ENCODE data around the gene EPAS1.

EPAS1 gene

GRCh38 chr2:46328291-46328690, 31.1 kb downstream of the EPAS1 start:
- H4K20me1 ChIP-seq (ENCODE audit: insufficient read depth, low read length) = no peaks in the 10 kb centered on the region
- no peak overlapping the region for H3K4me3 ChIP-seq (ENCODE audit: low read length)
- H3K9me2 ChIP-seq (replicated peaks; ENCODE audit: insufficient read depth, low read length) = no peaks in the 10 kb centered on the region
- H3K27me3 ChIP-seq (replicated peaks; ENCODE audit: insufficient read depth, low read length) = no peaks in the 10 kb centered on the region
- H3K4me1 ChIP-seq (ENCODE audit: low read length) = no peaks in the 10 kb centered on the region
- no peaks in the 10 kb centered on the region for H3K9me3 ChIP-seq (replicated peaks; ENCODE audit: insufficient read depth, low read length)
- H3F3A ChIP-seq (ENCODE audit: insufficient read depth, low read length) = no peaks in the 10 kb centered on the region
- no peak overlapping the region for H2AFZ ChIP-seq (ENCODE audit: low read length)
- no peak for DNase-seq
- H3K9ac ChIP-seq (ENCODE audit: low read length) = no peak overlapping the region
- no peak overlapping the region for H3K27ac ChIP-seq (ENCODE audit: low read length)
- H3K36me3 ChIP-seq (replicated peaks; ENCODE audit: insufficient read depth, low read length) = no peaks in the 10 kb centered on the region
- H3K4me2 ChIP-seq (ENCODE audit: low read depth, low read length) = no peak overlapping the region
- H3K79me2 ChIP-seq (ENCODE audit: low read length) = no peaks in the 10 kb centered on the region
- no peak for TF ChIP-seq EZH2 (optimal IDR thresholded peaks at IDR 0.05; ENCODE audit: low read depth, low read length)
- no peak for TF ChIP-seq CTCF (IDR thresholded peaks at IDR 0.05; ENCODE audit: low read length)
- TF ChIP-seq EZH2phosphoT487 (IDR thresholded peaks at IDR 0.05; ENCODE audit: low read length) = no peak

GRCh38 chr2:46328829-46329228, 31.6 kb downstream of the EPAS1 start:
- no peaks in the 10 kb centered on the region for H3K36me3 ChIP-seq (replicated peaks; ENCODE audit: insufficient read depth, low read length)
- no peaks in the 10 kb centered on the region for H3K27me3 ChIP-seq (replicated peaks; ENCODE audit: insufficient read depth, low read length)
- no peaks in the 10 kb centered on the region for H4K20me1 ChIP-seq (ENCODE audit: insufficient read depth, low read length)
- TF ChIP-seq EZH2 (optimal IDR thresholded peaks at IDR 0.05; ENCODE audit: low read depth, low read length) (no peak), EZH2phosphoT487 (IDR thresholded peaks at IDR 0.05; ENCODE audit: low read length) (no peak), CTCF (IDR thresholded peaks at IDR 0.05; ENCODE audit: low read length) (no peak)
- no peak for DNase-seq
- H3K9me2 ChIP-seq (replicated peaks; ENCODE audit: insufficient read depth, low read length) = no peaks in the 10 kb centered on the region
- H3K79me2 ChIP-seq (ENCODE audit: low read length) = no peaks in the 10 kb centered on the region
- H3K27ac ChIP-seq (ENCODE audit: low read length) = no peak overlapping the region
- no peaks in the 10 kb centered on the region for H3K9me3 ChIP-seq (replicated peaks; ENCODE audit: insufficient read depth, low read length)
- H3F3A ChIP-seq (ENCODE audit: insufficient read depth, low read length) = no peaks in the 10 kb centered on the region
- H2AFZ ChIP-seq (ENCODE audit: low read length) = no peak overlapping the region
- no peaks in the 10 kb centered on the region for H3K4me1 ChIP-seq (ENCODE audit: low read length)
- no peak overlapping the region for H3K4me2 ChIP-seq (ENCODE audit: low read depth, low read length)
- no peak overlapping the region for H3K4me3 ChIP-seq (ENCODE audit: low read length)
- no peak overlapping the region for H3K9ac ChIP-seq (ENCODE audit: low read length)

GRCh38 chr2:46329340-46329739, 32.1 kb downstream of the EPAS1 start:
- Histone ChIP-seq H3K79me2 (ENCODE audit: low read length) (no peaks in the 10 kb centered on the region), H4K20me1 (ENCODE audit: insufficient read depth, low read length) (no peaks in the 10 kb centered on the region), H3K9me2 (replicated peaks; ENCODE audit: insufficient read depth, low read length) (no peaks in the 10 kb centered on the region), H3K27ac (ENCODE audit: low read length) (no peak overlapping the region), H3K4me1 (ENCODE audit: low read length) (no peaks in the 10 kb centered on the region), H3K9ac (ENCODE audit: low read length) (no peak overlapping the region), H3K27me3 (replicated peaks; ENCODE audit: insufficient read depth, low read length) (no peaks in the 10 kb centered on the region), H3K36me3 (replicated peaks; ENCODE audit: insufficient read depth, low read length) (no peaks in the 10 kb centered on the region), H3K4me2 (ENCODE audit: low read depth, low read length) (no peak overlapping the region), H3F3A (ENCODE audit: insufficient read depth, low read length) (no peaks in the 10 kb centered on the region), H3K4me3 (ENCODE audit: low read length) (no peak overlapping the region), H3K9me3 (replicated peaks; ENCODE audit: insufficient read depth, low read length) (no peaks in the 10 kb centered on the region), H2AFZ (ENCODE audit: low read length) (no peak overlapping the region)
- no peak for DNase-seq
- no peak for TF ChIP-seq EZH2phosphoT487 (IDR thresholded peaks at IDR 0.05; ENCODE audit: low read length)

- no peaks in the 10 kb centered on the region for H3K9me3 ChIP-seq (replicated peaks; ENCODE audit: insufficient read depth, low read length)
- no peaks in the 10 kb centered on the region for H4K20me1 ChIP-seq (ENCODE audit: insufficient read depth, low read length)
- H3K4me3 ChIP-seq (ENCODE audit: low read length) = no peak overlapping the region
- H3K27me3 ChIP-seq (replicated peaks; ENCODE audit: insufficient read depth, low read length) = no peaks in the 10 kb centered on the region
- no peak overlapping the region for H3K9ac ChIP-seq (ENCODE audit: low read length)
- no peak overlapping the region for H2AFZ ChIP-seq (ENCODE audit: low read length)
- H3K9me2 ChIP-seq (replicated peaks; ENCODE audit: insufficient read depth, low read length) = no peaks in the 10 kb centered on the region
- no peaks in the 10 kb centered on the region for H3K79me2 ChIP-seq (ENCODE audit: low read length)
- no peak for DNase-seq
- H3K27ac ChIP-seq (ENCODE audit: low read length) = no peak overlapping the region
- no peak overlapping the region for H3K4me2 ChIP-seq (ENCODE audit: low read depth, low read length)
- no peaks in the 10 kb centered on the region for H3K4me1 ChIP-seq (ENCODE audit: low read length)
- no peaks in the 10 kb centered on the region for H3F3A ChIP-seq (ENCODE audit: insufficient read depth, low read length)
- no peaks in the 10 kb centered on the region for H3K36me3 ChIP-seq (replicated peaks; ENCODE audit: insufficient read depth, low read length)
- TF ChIP-seq EZH2phosphoT487 (IDR thresholded peaks at IDR 0.05; ENCODE audit: low read length) (no peak), CTCF (IDR thresholded peaks at IDR 0.05; ENCODE audit: low read length) (no peak), EZH2 (optimal IDR thresholded peaks at IDR 0.05; ENCODE audit: low read depth, low read length) (no peak)
These were observed 32.9 kb downstream of the EPAS1 start for GRCh38 chr2:46329803-46330775.

All from MM.1S (cell line).